GM23338 (cell line): ENCODE data around the gene EYA3. TPM values are rescaled to one million over a fixed set of nuclear protein-coding genes. Genes with fewer than 3 reads are reported as not detected.

Experiments
- ATAC-seq: fragments of 200-7000 bp; cut with Tn5 transposase; 3 replicates; pipeline ENCODE4 v1.9.1; 2020
- DNase-seq: peaks from one replicate; pipeline ENCODE4 v3.0.0-alpha.2; 2015; ENCODE audit warnings: low spot score
- H2AFZ ChIP-seq: fragments of 200-600 bp; sonication (generic); 2 replicates; pipeline ENCODE4 v1.8.0; 2016; ENCODE audit warnings: antibody characterized with exemption, mild to moderate bottlenecking, moderate library complexity
- H3F3A ChIP-seq: fragments of 200-600 bp; sonication (generic); replicated peaks from 2 replicates; pipeline ENCODE4 v1.8.0; 2017; ENCODE audit warnings: antibody characterized with exemption, mixed run types, low read depth
- H3K27ac ChIP-seq: fragments of 200-600 bp; sonication (generic); 2 replicates; pipeline ENCODE4 v1.6.1; 2016; ENCODE audit warnings: low read depth
- H3K27me3 ChIP-seq: fragments of 200-600 bp; sonication (generic); 2 replicates; pipeline ENCODE4 v1.8.0; 2016; ENCODE audit warnings: mild to moderate bottlenecking, mixed run types, moderate library complexity; ENCODE audit not compliant: insufficient read depth
- H3K36me3 ChIP-seq: fragments of 200-600 bp; sonication (generic); 2 replicates; pipeline ENCODE4 v1.8.0; 2016; ENCODE audit warnings: mild to moderate bottlenecking; ENCODE audit not compliant: insufficient read depth
- H3K4me1 ChIP-seq: fragments of 200-600 bp; sonication (generic); 2 replicates; pipeline ENCODE4 v1.8.0; 2016; ENCODE audit warnings: mild to moderate bottlenecking, moderate library complexity; ENCODE audit not compliant: insufficient read depth
- H3K4me2 ChIP-seq: fragments of 200-600 bp; sonication (generic); 2 replicates; pipeline ENCODE4 v1.7.1; 2017; ENCODE audit warnings: mixed run types
- H3K4me3 ChIP-seq: fragments of 200-600 bp; sonication (generic); 2 replicates; pipeline ENCODE4 v1.6.1; 2016; ENCODE audit warnings: mixed run types
- H3K79me2 ChIP-seq: fragments of 200-600 bp; sonication (generic); replicated peaks from 2 replicates; pipeline ENCODE4 v1.8.0; 2017; ENCODE audit warnings: mild to moderate bottlenecking; ENCODE audit not compliant: insufficient read depth
- H3K9me2 ChIP-seq: fragments of 200-600 bp; sonication (generic); 2 replicates; pipeline ENCODE4 v1.8.0; 2017; ENCODE audit not compliant: insufficient read depth
- H4K20me1 ChIP-seq: fragments of 200-600 bp; sonication (generic); replicated peaks from 2 replicates; pipeline ENCODE4 v1.8.0; 2017; ENCODE audit warnings: mild to moderate bottlenecking; ENCODE audit not compliant: insufficient read depth
- H3K27ac Mint-ChIP-seq: 2 replicates; pipeline ENCODE4 v1.8.0; 2020; ENCODE audit warnings: inconsistent platforms, mild to moderate bottlenecking, moderate library complexity, mixed read lengths
- H3K27me3 Mint-ChIP-seq: 3 replicates; pipeline ENCODE4 v1.8.0; 2022; ENCODE audit warnings: low read depth, mild to moderate bottlenecking, moderate library complexity, mixed read lengths, inconsistent platforms; ENCODE audit not compliant: insufficient read depth, poor library complexity
- H3K36me3 Mint-ChIP-seq: 3 replicates; pipeline ENCODE4 v1.8.0; 2021; ENCODE audit warnings: low read depth, mild to moderate bottlenecking, inconsistent platforms, moderate library complexity, mixed read lengths
- H3K4me1 Mint-ChIP-seq: 3 replicates; pipeline ENCODE4 v1.8.0; 2020; ENCODE audit warnings: mild to moderate bottlenecking, inconsistent platforms, mixed read lengths
- H3K4me3 Mint-ChIP-seq: 3 replicates; pipeline ENCODE4 v1.8.0; 2021; ENCODE audit warnings: moderate library complexity, mild to moderate bottlenecking, inconsistent platforms, mixed read lengths
- H3K9me3 Mint-ChIP-seq: 3 replicates; pipeline ENCODE4 v1.8.0; 2020; ENCODE audit warnings: moderate library complexity, mild to moderate bottlenecking, inconsistent platforms, mixed read lengths
- CREB1 ChIP-seq: fragments of 250-450 bp; sonication (Bioruptor Pico); IDR thresholded peaks from 2 replicates; pipeline ENCODE4 v1.5.0; 2020; ENCODE audit warnings: low read depth, mild to moderate bottlenecking, moderate library complexity
- JUNB ChIP-seq: IDR thresholded peaks from one replicate; pipeline ENCODE4 v1.6.1; 2016; ENCODE audit warnings: antibody characterized with exemption; ENCODE audit not compliant: unreplicated experiment
- STAT1 ChIP-seq: IDR thresholded peaks from one replicate; pipeline ENCODE4 v1.6.1; 2016; ENCODE audit warnings: antibody characterized with exemption; ENCODE audit not compliant: unreplicated experiment
- ZNF114 ChIP-seq: fragments of 250-450 bp; sonication (Bioruptor Pico); IDR thresholded peaks from 2 replicates; pipeline ENCODE4 v1.5.0; 2020; ENCODE audit warnings: mild to moderate bottlenecking, moderate library complexity
- ZNF331 ChIP-seq: fragments of 250-450 bp; sonication (Bioruptor Pico); IDR thresholded peaks from 2 replicates; pipeline ENCODE4 v1.5.0; 2020; ENCODE audit warnings: low read depth, mild to moderate bottlenecking, moderate library complexity
- polyA plus RNA-seq: library from polyadenylated mRNA; unstranded; fragments of >200 nt; fragmentation: Nextera tagmentation; extraction: Ambion mirVana; gene quantifications from 2 replicates; pipeline ENCODE4 v1.2.1, GENCODE V29; 2016
- total RNA-seq: library from RNA; depleted of rRNA; stranded (reverse); fragments of >200 nt; shearing (Covaris generic); gene quantifications from 2 replicates; pipeline ENCODE4 v1.2.3, GENCODE V29; 2014
- TF ChIP-seq, protein P1 (sequence below): fragments of 250-450 bp; sonication (Bioruptor Pico); IDR thresholded peaks from 2 replicates; pipeline ENCODE4 v1.5.0; 2020; ENCODE audit warnings: mild to moderate bottlenecking, moderate library complexity
- TF ChIP-seq, protein P2 (sequence below), 2 experiments: fragments of 200-600 bp in 1 of 2; sonication (generic) in 1 of 2; conservative IDR thresholded peaks; 2 replicates each; pipeline versions ENCODE4 v1.5.1 to v1.6.1; 2016 to 2017; ENCODE audit warnings: antibody characterized with exemption in 2 of 2, low read depth in 2 of 2, mild to moderate bottlenecking in 2 of 2, moderate library complexity in 1 of 2
- TF ChIP-seq, protein P3 (sequence below): IDR thresholded peaks from 2 replicates; pipeline ENCODE4 v1.6.1; 2016; ENCODE audit warnings: antibody characterized with exemption

Gene EYA3
- total and polyA plus RNA-seq, 2 experiments from 2014 or later = 12.5 to 33.6 TPM

DNA sequence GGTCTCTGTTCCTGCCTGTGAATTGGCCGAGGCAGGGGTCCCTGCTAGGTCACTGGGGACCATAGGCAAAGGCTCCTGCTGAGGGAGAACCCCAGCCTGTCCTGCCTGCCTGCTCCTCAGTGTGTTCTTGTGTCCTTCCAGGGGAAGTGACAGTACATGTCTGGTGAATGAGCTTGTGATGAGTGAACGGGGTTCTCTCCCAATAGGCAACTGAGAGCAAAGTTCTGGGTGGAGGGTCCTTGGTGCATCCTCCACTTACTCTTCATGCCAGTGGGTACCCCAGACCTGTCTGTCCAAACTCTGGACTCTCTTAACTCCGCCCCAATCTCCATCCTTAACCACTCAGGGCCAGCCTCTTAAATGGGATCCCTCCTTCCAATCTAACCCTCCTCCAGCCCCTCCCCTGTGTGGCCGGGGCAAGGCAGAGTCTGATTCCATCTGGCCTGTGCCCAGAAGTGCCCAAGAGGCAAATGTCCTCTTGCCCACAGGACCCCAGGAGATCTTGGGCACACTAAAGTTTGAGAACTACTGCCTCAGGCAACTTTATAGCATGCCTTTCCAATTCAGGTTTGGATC, 126.7 kb downstream of the EYA3 start:
- Histone ChIP-seq H3K27ac (no peak overlapping the region), H3K36me3 (no peaks in the 10 kb centered on the region), H2AFZ (no peak overlapping the region), H3K4me3 (no peak overlapping the region; the same call in 1 of the 2 replicates), H3K4me1 (peaks cover 17% of the 10 kb centered on the region; the same call in 1 of the 2 replicates), H3K9me2 (no peaks in the 10 kb centered on the region), H3K4me2 (peak overlapping the region; percentile 84; the same call in 1 of the 2 replicates), H4K20me1 (no peaks in the 10 kb centered on the region), H3K79me2 (peaks cover 6% of the 10 kb centered on the region; the same call in 1 of the 2 replicates), H3F3A (peaks cover 13% of the 10 kb centered on the region), H3K27me3 (no peaks in the 10 kb centered on the region)
- H3K27ac Mint-ChIP-seq = no peak overlapping the region
- H3K4me1 Mint-ChIP-seq = peaks cover 15% of the 10 kb centered on the region
- peaks cover 12% of the 10 kb centered on the region for H3K27me3 Mint-ChIP-seq
- TF ChIP-seq, protein P1, sequence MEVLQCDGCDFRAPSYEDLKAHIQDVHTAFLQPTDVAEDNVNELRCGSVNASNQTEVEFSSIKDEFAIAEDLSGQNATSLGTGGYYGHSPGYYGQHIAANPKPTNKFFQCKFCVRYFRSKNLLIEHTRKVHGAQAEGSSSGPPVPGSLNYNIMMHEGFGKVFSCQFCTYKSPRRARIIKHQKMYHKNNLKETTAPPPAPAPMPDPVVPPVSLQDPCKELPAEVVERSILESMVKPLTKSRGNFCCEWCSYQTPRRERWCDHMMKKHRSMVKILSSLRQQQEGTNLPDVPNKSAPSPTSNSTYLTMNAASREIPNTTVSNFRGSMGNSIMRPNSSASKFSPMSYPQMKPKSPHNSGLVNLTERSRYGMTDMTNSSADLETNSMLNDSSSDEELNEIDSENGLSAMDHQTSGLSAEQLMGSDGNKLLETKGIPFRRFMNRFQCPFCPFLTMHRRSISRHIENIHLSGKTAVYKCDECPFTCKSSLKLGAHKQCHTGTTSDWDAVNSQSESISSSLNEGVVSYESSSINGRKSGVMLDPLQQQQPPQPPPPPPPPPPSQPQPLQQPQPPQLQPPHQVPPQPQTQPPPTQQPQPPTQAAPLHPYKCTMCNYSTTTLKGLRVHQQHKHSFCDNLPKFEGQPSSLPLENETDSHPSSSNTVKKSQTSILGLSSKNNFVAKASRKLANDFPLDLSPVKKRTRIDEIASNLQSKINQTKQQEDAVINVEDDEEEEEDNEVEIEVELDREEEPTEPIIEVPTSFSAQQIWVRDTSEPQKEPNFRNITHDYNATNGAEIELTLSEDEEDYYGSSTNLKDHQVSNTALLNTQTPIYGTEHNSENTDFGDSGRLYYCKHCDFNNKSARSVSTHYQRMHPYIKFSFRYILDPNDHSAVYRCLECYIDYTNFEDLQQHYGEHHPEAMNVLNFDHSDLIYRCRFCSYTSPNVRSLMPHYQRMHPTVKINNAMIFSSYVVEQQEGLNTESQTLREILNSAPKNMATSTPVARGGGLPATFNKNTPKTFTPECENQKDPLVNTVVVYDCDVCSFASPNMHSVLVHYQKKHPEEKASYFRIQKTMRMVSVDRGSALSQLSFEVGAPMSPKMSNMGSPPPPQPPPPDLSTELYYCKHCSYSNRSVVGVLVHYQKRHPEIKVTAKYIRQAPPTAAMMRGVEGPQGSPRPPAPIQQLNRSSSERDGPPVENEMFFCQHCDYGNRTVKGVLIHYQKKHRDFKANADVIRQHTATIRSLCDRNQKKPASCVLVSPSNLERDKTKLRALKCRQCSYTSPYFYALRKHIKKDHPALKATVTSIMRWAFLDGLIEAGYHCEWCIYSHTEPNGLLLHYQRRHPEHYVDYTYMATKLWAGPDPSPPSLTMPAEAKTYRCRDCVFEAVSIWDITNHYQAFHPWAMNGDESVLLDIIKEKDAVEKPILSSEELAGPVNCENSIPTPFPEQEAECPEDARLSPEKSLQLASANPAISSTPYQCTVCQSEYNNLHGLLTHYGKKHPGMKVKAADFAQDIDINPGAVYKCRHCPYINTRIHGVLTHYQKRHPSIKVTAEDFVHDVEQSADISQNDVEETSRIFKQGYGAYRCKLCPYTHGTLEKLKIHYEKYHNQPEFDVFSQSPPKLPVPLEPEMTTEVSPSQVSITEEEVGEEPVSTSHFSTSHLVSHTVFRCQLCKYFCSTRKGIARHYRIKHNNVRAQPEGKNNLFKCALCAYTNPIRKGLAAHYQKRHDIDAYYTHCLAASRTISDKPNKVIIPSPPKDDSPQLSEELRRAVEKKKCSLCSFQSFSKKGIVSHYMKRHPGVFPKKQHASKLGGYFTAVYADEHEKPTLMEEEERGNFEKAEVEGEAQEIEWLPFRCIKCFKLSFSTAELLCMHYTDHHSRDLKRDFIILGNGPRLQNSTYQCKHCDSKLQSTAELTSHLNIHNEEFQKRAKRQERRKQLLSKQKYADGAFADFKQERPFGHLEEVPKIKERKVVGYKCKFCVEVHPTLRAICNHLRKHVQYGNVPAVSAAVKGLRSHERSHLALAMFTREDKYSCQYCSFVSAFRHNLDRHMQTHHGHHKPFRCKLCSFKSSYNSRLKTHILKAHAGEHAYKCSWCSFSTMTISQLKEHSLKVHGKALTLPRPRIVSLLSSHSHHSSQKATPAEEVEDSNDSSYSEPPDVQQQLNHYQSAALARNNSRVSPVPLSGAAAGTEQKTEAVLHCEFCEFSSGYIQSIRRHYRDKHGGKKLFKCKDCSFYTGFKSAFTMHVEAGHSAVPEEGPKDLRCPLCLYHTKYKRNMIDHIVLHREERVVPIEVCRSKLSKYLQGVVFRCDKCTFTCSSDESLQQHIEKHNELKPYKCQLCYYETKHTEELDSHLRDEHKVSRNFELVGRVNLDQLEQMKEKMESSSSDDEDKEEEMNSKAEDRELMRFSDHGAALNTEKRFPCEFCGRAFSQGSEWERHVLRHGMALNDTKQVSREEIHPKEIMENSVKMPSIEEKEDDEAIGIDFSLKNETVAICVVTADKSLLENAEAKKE (CRISPR knock-in tag) = no peak
- no peak for TF ChIP-seq ZNF331
- TF ChIP-seq, protein P2, sequence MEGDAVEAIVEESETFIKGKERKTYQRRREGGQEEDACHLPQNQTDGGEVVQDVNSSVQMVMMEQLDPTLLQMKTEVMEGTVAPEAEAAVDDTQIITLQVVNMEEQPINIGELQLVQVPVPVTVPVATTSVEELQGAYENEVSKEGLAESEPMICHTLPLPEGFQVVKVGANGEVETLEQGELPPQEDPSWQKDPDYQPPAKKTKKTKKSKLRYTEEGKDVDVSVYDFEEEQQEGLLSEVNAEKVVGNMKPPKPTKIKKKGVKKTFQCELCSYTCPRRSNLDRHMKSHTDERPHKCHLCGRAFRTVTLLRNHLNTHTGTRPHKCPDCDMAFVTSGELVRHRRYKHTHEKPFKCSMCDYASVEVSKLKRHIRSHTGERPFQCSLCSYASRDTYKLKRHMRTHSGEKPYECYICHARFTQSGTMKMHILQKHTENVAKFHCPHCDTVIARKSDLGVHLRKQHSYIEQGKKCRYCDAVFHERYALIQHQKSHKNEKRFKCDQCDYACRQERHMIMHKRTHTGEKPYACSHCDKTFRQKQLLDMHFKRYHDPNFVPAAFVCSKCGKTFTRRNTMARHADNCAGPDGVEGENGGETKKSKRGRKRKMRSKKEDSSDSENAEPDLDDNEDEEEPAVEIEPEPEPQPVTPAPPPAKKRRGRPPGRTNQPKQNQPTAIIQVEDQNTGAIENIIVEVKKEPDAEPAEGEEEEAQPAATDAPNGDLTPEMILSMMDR (conservative IDR thresholded peaks at IDR 0.05; ENCODE audit: low read depth in 2 of 2) = no peak
- no peak for TF ChIP-seq JUNB
- no peak for TF ChIP-seq STAT1
- TF ChIP-seq CREB1 = no peak
- TF ChIP-seq, protein P3, sequence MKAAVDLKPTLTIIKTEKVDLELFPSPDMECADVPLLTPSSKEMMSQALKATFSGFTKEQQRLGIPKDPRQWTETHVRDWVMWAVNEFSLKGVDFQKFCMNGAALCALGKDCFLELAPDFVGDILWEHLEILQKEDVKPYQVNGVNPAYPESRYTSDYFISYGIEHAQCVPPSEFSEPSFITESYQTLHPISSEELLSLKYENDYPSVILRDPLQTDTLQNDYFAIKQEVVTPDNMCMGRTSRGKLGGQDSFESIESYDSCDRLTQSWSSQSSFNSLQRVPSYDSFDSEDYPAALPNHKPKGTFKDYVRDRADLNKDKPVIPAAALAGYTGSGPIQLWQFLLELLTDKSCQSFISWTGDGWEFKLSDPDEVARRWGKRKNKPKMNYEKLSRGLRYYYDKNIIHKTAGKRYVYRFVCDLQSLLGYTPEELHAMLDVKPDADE = no peak
- TF ChIP-seq ZNF114 (CRISPR knock-in tag) = no peak
- DNase-seq (peak; percentile 37), ATAC-seq (peak; percentile 4)
- H3K9me3 Mint-ChIP-seq = no peaks in the 10 kb centered on the region
- peak overlapping the region; percentile 80; the same call in 2 of the 3 replicates for H3K4me3 Mint-ChIP-seq
- peaks cover 26% of the 10 kb centered on the region for H3K36me3 Mint-ChIP-seq
